GM18951 (cell line): ENCODE data around the gene DOCK3.
"Not testable (repeated sequence)": the region's sequence is repeated elsewhere in the genome, so short reads cannot be mapped to it uniquely, and the experiment has no call there.

Source experiments
- POLR2A ChIP-seq: IDR thresholded peaks from 4 replicates; pipeline ENCODE4 v1.6.1; 2011; ENCODE audit warnings: mild to moderate bottlenecking; ENCODE audit not compliant: insufficient read length, insufficient read depth; ENCODE audit errors: extremely low read depth
- in situ Hi-C: fragments of 300-500 bp; cut with MboI; formaldehyde crosslinking; loops from one replicate; pipeline ENCODE4 v1.12.0; 2022; ENCODE audit warnings: low sequenced_read_pairs, mixed read lengths, inconsistent platforms; ENCODE audit not compliant: unreplicated experiment

DOCK3 gene

DNA sequence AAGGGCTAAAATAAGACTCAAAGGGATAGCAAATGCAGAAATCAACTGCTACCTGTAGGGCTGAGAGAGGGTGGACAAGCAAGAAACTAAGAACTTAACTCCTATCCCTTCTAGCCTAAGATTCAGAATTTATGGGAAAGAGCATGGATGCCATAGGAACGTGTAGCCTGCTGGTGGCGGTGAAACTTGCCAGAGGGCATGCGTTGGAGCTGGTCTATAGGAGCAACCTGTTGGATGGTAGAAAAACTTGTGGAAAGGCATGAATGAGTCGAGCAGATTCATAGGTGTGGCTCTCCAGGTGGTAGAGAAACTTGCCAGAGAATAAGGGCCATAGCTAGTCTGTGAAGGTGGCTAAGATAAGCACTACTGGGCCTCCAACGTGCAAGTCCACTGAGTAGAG is 137.2 kb downstream of the DOCK3 start:
- in situ Hi-C loops = no loop called here
- TF ChIP-seq POLR2A = no peak

DNA sequence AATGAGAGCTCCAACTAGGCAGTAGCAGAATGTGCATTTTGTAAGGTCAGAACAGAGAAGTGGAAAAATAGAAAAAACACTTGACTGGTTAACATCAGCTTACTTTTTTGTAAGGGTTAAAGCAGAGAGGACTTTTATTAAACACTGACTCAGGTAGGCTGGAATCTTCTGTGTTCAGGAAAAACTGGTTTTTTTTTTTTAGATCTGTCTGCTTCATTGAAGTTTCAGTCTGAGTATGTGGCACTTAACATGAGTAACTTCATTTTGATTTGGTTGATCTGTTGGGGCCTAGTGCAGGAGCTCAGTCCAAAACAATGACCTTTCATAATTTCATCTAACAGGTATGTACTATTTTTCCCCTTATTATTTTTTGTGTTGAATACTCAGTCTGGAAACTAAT is 141.1 kb downstream of the DOCK3 start:
- no peak for TF ChIP-seq POLR2A
- in situ Hi-C loops = no loop called here

DNA sequence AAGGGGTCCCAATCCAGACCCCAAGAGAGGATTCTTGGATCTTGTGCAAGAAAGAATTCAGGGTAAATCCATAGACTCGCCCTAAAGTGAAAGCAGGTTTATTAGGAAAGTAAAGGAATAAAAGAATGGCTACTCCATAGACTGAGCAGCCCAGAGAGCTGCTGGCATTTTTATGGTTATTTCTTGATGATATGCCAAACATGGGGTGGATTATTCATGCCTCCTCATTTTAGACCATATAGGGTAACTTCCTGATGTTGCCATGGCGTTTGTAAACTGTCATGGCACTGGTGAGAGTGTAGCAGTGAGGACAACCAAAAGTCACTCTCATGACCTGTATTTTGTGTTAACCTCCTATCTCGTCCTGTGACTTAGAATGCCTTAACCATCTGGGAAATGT is 142.2 kb downstream of the DOCK3 start:
- in situ Hi-C loops = no loop called here
- TF ChIP-seq POLR2A = no peak

DNA sequence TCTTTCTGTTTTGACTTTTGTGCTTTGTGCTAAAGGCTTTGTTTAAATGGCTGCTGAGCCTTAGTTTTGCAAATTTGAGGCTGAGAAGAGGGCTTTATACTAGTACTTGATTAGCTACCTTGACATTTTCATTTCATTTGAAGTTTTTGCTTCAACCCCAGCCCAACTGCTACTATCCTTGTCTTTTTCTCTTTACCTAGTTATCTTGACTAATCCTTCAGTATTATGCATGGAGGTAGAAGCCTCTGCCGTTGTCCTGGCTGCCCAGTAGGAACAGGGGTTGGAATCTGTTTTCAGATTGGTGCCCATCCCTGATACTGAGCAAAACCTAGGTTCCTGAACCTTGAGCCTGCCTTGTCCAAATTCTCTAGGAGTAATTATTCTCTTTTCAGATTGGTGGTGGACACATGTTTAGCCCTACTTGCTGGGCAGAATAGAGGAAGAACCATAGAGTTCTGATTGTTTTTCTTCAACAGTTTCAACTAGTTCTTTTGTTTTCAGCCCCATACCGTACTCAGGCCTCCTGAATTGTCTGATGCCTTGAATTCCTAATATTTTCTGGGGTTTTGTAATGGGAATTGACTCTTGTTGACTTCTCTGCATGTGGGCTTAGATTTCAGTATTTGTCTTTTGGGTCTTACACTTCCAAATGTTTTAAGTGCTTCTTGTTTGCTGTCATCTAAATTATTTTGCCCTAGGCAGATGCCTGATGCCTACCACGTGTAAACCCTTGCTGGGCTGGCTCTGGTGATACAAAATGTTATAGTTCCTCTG is 143.2 kb downstream of the DOCK3 start:
- in situ Hi-C loops = no loop called here
- TF ChIP-seq POLR2A = no peak

DNA sequence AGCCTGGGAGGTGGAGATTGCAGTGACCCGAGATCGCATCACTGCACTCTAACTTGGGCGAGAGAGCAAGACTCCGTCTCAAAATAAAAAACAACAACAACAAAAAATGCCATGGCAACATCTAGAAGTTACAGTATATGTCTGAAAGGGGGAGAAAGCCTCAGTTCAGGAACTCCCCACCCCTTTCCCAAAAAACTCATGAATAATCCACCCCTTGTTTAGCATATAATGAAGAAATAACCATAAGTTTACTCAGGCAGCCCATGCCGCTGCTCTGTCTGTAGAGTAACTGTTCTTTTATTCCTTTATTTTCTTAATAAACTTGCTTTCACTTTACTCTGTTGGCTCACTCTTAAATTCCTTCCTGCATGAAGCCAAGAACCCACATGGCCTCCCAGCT is 145.2 kb downstream of the DOCK3 start:
- in situ Hi-C loops = no loop called here
- TF ChIP-seq POLR2A = no peak

DNA sequence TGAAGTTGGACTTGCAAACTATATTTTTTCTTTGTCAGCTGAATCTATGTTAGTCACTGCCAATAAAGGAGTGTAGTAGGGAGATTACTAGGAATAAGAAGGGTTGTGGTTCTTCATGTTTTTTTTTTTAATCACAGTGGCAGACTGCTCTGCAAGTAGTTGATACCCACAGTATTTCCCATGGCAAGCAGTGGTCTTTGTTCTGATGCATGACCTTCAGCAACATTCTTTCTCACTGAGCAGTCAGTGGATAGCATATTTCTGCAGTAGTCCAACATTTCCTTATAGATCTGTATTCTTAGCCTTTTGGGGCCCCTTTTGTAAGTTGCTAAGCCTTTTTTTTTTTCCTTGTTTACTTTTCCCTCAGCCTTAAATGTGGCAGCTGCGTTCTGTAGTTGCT is 151.1 kb downstream of the DOCK3 start:
- in situ Hi-C loops = no loop called here
- no peak for TF ChIP-seq POLR2A

DNA sequence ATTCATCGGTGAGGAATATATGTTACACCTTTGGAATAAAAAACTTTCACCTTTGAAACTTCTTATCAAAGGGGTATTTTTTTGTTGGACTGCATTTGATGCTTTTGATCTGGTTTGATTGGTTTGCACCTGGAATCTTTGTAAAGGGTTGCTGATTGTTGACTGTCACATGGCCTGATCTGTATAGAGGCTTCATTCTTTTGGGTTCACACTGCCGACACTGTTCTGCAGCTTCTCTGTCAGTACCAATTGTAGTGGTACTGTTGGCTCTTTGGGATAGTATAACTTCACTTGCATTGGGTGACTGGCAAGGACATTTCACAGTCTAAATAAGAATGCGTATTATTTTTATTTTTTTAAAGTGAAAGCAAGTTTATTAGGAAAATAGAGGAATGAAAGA is 155.7 kb downstream of the DOCK3 start:
- TF ChIP-seq POLR2A = no peak
- in situ Hi-C loops = no loop called here

DNA sequence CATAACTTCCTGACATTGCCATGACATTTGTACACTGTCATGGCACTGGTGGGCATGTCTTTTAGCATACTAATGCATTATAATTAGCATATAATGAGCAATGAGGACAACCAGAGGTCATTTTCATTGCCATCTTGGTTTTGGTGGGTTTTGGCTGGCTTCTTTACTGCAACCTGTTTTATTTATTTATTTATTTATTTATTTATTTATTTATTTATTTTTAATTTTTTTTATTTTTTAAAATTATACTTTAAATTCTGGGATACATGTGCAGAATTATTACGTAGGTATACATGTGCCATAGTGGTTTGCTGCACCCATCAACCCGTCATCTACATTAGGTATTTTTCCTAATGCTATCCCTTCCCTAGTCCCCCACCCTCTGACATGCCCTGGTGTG is 156.3 kb downstream of the DOCK3 start:
- in situ Hi-C loops = not testable (repeated sequence)

DNA sequence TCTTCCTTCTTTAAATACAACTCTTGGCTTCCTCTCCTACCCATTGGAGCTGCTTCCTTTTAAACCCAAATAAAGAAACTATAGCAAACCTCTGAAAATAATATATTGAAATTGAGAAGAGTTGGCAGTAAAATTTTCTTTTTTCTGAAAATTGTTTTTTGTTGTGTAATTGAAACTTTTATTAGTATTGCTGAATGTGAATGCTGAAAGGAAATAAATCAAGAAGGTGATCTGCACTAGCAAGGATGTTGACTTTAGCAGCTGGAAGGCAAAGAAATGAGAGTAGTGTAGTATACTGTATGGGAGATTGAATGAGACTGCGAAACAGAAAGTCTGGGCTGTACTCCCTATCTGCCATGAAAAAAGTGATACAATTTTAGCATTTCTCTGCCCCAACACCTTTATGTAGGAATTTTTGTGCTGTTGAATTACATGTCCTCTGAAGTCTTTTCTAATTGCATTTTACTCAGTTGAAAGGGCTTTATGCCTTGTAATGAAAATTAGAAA is 166.3 kb downstream of the DOCK3 start:
- TF ChIP-seq POLR2A = no peak
- in situ Hi-C loops = no loop called here

DNA sequence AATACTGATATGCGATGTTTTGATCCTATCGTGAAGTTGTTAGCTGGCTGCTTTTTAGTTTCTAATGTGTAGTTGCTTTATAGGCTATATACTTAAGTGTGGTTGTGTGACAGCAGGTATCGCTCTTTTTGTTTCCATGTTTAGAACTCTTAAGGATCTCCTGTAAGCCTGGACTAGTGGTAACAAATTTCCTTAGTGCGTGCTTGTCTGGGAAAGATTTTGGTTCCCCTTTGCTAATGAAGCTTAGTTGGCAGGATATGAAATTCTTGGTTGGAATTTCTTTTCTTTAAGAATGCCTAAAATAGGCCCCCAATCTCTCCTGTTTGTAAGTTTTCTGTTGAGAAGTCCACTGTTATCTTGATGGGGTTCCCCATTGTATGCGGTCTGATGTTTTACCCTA is 173.6 kb downstream of the DOCK3 start:
- in situ Hi-C loops = no loop called here
- no peak for TF ChIP-seq POLR2A

DNA sequence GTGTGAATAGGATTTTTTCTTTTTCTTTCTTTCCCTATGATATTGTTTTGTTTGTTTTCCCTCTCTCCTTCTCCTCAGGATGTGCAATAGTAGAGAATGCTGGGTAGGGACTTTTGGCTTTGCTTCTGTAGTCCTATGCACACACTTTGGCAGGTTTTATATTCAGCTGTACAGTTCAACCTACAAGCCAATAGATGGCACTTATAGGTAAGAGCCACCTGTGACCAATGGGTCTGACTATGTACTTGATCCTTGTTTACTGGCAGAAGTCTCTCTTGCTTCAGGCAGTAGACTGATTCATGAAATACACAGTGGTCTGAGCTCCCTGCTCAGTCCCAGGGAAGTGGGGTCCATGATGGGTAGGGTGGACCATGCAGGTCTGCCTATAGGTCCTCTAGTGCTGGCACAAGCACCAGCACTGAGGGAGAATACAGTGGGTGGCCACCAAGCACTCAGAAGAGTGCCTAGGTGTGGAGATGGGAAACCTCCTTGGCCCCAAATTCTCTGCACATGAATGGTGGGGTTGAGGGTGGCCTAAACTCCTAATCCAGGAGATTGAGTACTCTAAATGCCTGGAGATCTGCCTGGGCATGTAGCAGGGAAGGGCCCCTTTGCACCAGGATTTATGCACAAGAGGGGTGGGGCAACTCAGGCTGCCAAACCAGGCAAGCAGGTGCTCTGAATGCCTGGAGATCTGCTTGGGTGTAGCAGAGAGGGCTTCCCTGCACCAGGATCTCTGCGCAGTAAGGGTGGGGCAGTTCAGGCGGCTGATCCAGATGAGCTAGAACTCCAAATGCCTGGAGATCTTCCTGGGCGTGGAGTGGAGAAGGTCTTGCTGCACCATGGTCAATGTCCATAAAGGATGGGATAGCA is 176.1 kb downstream of the DOCK3 start:
- in situ Hi-C loops = no loop called here
- no peak for TF ChIP-seq POLR2A

DNA sequence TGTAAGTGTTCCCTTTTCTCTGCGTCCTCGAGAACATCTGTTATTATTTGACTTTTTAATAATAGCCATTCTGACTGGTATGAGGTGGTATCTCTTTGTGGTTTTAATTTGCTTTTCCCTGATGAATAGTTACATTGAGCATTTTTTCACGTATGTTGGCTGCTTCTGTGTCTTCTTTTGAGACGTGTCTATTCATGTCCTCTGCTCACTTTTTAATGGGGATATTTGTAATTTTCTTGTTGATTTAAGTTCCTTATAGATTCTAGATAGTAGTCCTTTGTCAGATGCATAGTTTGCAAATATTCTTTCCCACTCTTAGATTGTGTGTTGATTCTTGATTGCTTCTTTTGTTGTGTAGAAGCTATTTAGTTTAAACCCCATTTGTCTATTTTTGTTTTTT is 179.2 kb downstream of the DOCK3 start:
- in situ Hi-C loops = no loop called here
- no peak for TF ChIP-seq POLR2A

DNA sequence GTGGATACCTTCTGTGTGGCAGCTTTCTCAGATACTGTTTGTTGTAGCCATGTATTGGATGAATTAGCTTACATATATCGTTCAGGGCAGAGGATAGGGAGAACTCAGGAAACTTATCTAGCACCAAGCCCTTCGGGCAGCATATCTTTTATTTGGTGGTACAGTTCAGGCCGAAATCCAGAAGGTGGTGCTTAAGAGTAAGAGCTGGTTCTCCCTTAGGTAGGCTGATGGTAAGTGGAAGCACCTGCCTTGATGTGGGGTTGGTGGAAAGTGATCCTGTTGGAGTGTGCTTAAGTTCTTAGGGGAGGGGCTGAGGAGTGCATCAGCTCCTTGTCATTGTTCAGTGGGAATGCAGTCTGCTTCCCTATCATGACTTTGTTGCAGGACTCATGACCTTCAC is 187.5 kb downstream of the DOCK3 start:
- in situ Hi-C loops = no loop called here

More for the DNA sequence above, 187.5 kb downstream of the DOCK3 start:
- no peak for TF ChIP-seq POLR2A
